GM06990 (cell line): Measurements from ENCODE around the gene TBC1D22A.

Experiments
- DNase-seq: peaks from one replicate; pipeline ENCODE4 v3.0.0-alpha.2; 2011; ENCODE audit not compliant: insufficient read length; ENCODE audit errors: extremely low read depth
- H3K27me3 ChIP-seq: replicated peaks from 2 replicates; pipeline ENCODE4 v1.6.0; 2011; ENCODE audit warnings: low read length; ENCODE audit not compliant: control insufficient read depth, insufficient read depth
- H3K36me3 ChIP-seq: 2 replicates; pipeline ENCODE4 v1.5.1; 2011; ENCODE audit warnings: low read length; ENCODE audit not compliant: control insufficient read depth, insufficient read depth
- H3K4me3 ChIP-seq: replicated peaks from 2 replicates; pipeline ENCODE4 v1.5.1; 2011; ENCODE audit warnings: low read depth, mild to moderate bottlenecking, control low read depth, low read length
- TF ChIP-seq, protein P1 (sequence below): IDR thresholded peaks from 2 replicates; pipeline ENCODE4 v1.5.1; 2011; ENCODE audit warnings: low read length, control low read depth, mild to moderate bottlenecking, inconsistent platforms; ENCODE audit not compliant: insufficient read depth, poor library complexity, severe bottlenecking

Gene TBC1D22A

GRCh38 chr22:47177334-47177815 lies 414.9 kb downstream of the TBC1D22A start:
- Histone ChIP-seq H3K27me3 (no peaks in the 10 kb centered on the region), H3K36me3 (peaks cover 6% of the 10 kb centered on the region), H3K4me3 (no peak overlapping the region)
- DNase-seq: peak; percentile 2
- TF ChIP-seq, protein P1, sequence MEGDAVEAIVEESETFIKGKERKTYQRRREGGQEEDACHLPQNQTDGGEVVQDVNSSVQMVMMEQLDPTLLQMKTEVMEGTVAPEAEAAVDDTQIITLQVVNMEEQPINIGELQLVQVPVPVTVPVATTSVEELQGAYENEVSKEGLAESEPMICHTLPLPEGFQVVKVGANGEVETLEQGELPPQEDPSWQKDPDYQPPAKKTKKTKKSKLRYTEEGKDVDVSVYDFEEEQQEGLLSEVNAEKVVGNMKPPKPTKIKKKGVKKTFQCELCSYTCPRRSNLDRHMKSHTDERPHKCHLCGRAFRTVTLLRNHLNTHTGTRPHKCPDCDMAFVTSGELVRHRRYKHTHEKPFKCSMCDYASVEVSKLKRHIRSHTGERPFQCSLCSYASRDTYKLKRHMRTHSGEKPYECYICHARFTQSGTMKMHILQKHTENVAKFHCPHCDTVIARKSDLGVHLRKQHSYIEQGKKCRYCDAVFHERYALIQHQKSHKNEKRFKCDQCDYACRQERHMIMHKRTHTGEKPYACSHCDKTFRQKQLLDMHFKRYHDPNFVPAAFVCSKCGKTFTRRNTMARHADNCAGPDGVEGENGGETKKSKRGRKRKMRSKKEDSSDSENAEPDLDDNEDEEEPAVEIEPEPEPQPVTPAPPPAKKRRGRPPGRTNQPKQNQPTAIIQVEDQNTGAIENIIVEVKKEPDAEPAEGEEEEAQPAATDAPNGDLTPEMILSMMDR: no peak

- no peak for DNase-seq
- Histone ChIP-seq H3K4me3 (no peak overlapping the region), H3K36me3 (peaks cover 6% of the 10 kb centered on the region), H3K27me3 (no peaks in the 10 kb centered on the region)
- TF ChIP-seq, protein P1: no peak
These were observed 415.9 kb downstream of the TBC1D22A start for GRCh38 chr22:47178339-47178738.

- H3K36me3 ChIP-seq: no peaks in the 10 kb centered on the region
- H3K4me3 ChIP-seq: no peak overlapping the region
- H3K27me3 ChIP-seq: no peaks in the 10 kb centered on the region
- no peak for DNase-seq
- TF ChIP-seq, protein P1: no peak
These were observed 418.3 kb downstream of the TBC1D22A start for GRCh38 chr22:47180796-47181195.

- DNase-seq: no peak
- H3K4me3 ChIP-seq: no peak overlapping the region
- H3K36me3 ChIP-seq: no peaks in the 10 kb centered on the region
- TF ChIP-seq, protein P1: no peak
- no peaks in the 10 kb centered on the region for H3K27me3 ChIP-seq
These were observed 424.9 kb downstream of the TBC1D22A start for GRCh38 chr22:47187176-47187957.

- H3K27me3 ChIP-seq: no peaks in the 10 kb centered on the region
- H3K4me3 ChIP-seq: no peak overlapping the region
- DNase-seq: no peak
- H3K36me3 ChIP-seq: no peaks in the 10 kb centered on the region
- TF ChIP-seq, protein P1: no peak
These were observed 426.0 kb downstream of the TBC1D22A start for GRCh38 chr22:47188261-47189055.
